ENCODE results near the gene RAB40B.

Gene RAB40B

GRCh38 chr17:82613283-82614094 is 85.0 kb downstream of the RAB40B start:
- Histone ChIP-seq H3K4me3 (ENCODE audit: insufficient read depth, low read depth, low read length) (no peak overlapping the region), H3K4me1 (ENCODE audit: control insufficient read depth, insufficient read depth, low read length) (no peaks in the 10 kb centered on the region), H3K9me3 (ENCODE audit: control insufficient read depth, low read length) (no peaks in the 10 kb centered on the region), H3K27me3 (ENCODE audit: control insufficient read depth, insufficient read depth, low read length, poor library complexity, severe bottlenecking) (no peaks in the 10 kb centered on the region), H3K36me3 (ENCODE audit: control insufficient read depth, insufficient read depth, low read length) (peaks cover 33% of the 10 kb centered on the region), H3K27ac (ENCODE audit: insufficient read depth, low read depth, low read length, poor library complexity, severe bottlenecking) (no peak overlapping the region)
- 95% methylated on average over 37 of the region's 37 CpGs for WGBS, 2 experiments

DNA sequence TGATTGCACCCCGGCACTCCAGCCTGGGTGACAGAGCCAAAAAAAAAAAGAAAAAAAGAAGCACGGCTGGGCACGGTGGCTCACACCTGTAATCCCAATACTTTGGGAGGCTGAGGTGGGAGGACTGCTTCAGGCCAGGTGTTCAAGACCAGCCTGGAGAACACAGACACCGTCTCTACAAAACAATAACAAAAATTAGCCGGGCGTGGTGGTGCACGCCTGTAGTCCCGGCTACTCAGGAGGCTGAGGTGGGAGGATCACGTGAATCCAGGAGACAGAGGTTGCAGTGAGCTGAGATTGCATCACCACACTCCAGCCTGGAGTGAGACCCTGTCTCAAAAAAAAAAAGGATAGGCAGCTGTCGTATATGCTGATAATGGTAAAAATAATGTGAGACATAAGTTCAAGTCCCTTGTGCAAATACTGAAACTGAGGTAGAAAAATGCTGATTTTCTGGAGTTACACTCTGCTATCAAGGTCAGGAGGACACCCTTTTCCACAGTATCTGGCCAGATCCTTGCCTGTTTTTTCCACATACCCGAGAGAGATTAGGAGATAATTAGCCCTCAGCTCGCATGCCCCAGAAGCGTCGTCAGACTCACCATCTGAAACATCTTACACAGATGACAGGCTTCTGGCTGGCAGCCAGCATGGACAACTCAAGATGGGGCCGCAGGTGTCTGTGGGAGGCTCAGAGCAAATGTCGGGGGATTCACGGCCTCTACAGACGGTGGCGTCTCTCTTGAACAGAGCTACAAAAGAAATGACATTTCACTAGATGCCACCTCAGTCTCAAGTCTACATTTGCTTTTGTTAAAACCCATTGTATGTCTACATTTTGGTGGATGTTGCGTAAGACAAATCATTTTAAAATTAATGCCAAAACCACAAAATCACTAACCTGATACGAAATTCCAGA is 87.1 kb downstream of the RAB40B start:
- H3K4me1 ChIP-seq (ENCODE audit: control insufficient read depth, insufficient read depth, low read length), result no peaks in the 10 kb centered on the region
- H3K9me3 ChIP-seq (ENCODE audit: control insufficient read depth, low read length), result no peaks in the 10 kb centered on the region
- H3K27ac ChIP-seq (ENCODE audit: insufficient read depth, low read depth, low read length, poor library complexity, severe bottlenecking), result no peak overlapping the region
- 89 to 90% methylated on average over 21 of the region's 21 CpGs for WGBS, 2 experiments
- H3K4me3 ChIP-seq (ENCODE audit: insufficient read depth, low read depth, low read length), result no peak overlapping the region
- H3K36me3 ChIP-seq (ENCODE audit: control insufficient read depth, insufficient read depth, low read length), result peaks cover 18% of the 10 kb centered on the region
- H3K27me3 ChIP-seq (ENCODE audit: control insufficient read depth, insufficient read depth, low read length, poor library complexity, severe bottlenecking), result no peaks in the 10 kb centered on the region

DNA sequence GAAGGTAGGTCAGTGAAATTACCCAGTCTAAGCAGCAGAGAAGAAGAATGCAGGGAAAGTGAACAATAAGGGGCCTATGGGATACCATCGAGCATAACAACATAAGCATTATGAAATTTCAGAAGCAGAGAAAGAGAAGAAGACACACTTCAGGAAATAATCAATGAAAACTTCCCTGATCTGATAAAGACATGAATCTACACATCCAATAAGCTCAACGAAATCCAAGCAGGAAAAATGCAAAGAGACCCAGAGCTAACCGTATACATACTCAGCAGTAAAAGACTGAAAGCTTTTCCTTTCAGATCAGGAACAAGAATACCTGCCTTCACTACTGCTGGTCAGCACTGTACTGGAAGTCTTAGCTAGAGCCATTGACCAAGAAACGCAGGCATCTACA is 88.8 kb downstream of the RAB40B start:
- WGBS, 2 experiments, result 91 to 92% methylated on average over 3 to 4 of the region's 4 CpGs
- no peaks in the 10 kb centered on the region for H3K9me3 ChIP-seq (ENCODE audit: control insufficient read depth, low read length)
- H3K36me3 ChIP-seq (ENCODE audit: control insufficient read depth, insufficient read depth, low read length), result peaks cover 17% of the 10 kb centered on the region

GRCh38 chr17:82608816-82609215 is 89.7 kb downstream of the RAB40B start:
- H3K27ac ChIP-seq (ENCODE audit: insufficient read depth, low read depth, low read length, poor library complexity, severe bottlenecking), result no peak overlapping the region
- H3K36me3 ChIP-seq (ENCODE audit: control insufficient read depth, insufficient read depth, low read length), result peaks cover 22% of the 10 kb centered on the region
- WGBS, 2 experiments, result 74 to 75% methylated on average over 5 of the region's 5 CpGs
- H3K27me3 ChIP-seq (ENCODE audit: control insufficient read depth, insufficient read depth, low read length, poor library complexity, severe bottlenecking), result no peaks in the 10 kb centered on the region
- no peak overlapping the region for H3K4me3 ChIP-seq (ENCODE audit: insufficient read depth, low read depth, low read length)
- no peaks in the 10 kb centered on the region for H3K9me3 ChIP-seq (ENCODE audit: control insufficient read depth, low read length)
- H3K4me1 ChIP-seq (ENCODE audit: control insufficient read depth, insufficient read depth, low read length), result no peaks in the 10 kb centered on the region

More for the DNA sequence above, 88.8 kb downstream of the RAB40B start:
- H3K27ac ChIP-seq (ENCODE audit: insufficient read depth, low read depth, low read length, poor library complexity, severe bottlenecking), result no peak overlapping the region
- H3K4me1 ChIP-seq (ENCODE audit: control insufficient read depth, insufficient read depth, low read length), result no peaks in the 10 kb centered on the region
- H3K4me3 ChIP-seq (ENCODE audit: insufficient read depth, low read depth, low read length), result no peak overlapping the region
- H3K27me3 ChIP-seq (ENCODE audit: control insufficient read depth, insufficient read depth, low read length, poor library complexity, severe bottlenecking), result no peaks in the 10 kb centered on the region

DNA sequence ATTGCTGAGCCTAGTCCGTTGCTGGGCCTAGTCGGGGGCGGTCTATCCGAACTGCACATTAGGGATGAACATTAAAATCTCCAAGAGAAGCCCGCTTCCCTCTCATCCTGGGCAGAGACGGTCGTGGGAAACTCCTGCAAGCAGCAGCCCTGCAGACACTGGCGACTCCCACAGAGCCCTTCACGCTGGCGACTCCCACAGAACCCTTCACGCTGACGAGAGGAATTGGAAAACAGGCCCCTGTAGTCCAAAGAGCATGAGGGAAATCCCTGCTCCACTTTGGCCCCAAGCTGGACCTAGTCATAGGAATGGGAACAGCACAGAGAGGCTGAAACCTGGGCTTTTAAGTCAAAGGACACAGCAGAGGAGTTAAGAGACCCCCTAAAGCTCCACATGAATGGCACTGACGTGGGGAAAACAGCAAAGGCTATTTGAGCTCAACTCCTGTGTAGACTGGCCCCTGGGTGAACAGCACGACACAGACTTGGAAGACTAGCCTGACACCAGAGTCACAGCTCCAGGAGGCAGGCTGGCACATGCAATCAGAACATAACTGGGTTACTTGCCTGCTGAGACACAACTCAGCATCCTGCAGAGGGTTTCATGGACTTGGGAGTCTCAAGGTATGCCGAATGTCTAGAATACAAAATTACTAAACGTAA is 92.4 kb downstream of the RAB40B start:
- Histone ChIP-seq H3K27me3 (ENCODE audit: control insufficient read depth, insufficient read depth, low read length, poor library complexity, severe bottlenecking) (no peaks in the 10 kb centered on the region), H3K9me3 (ENCODE audit: control insufficient read depth, low read length) (no peaks in the 10 kb centered on the region), H3K36me3 (ENCODE audit: control insufficient read depth, insufficient read depth, low read length) (peaks cover 40% of the 10 kb centered on the region), H3K4me1 (ENCODE audit: control insufficient read depth, insufficient read depth, low read length) (no peaks in the 10 kb centered on the region), H3K4me3 (ENCODE audit: insufficient read depth, low read depth, low read length) (no peak overlapping the region), H3K27ac (ENCODE audit: insufficient read depth, low read depth, low read length, poor library complexity, severe bottlenecking) (no peak overlapping the region)
- WGBS, 2 experiments, result 88 to 90% methylated on average over 16 of the region's 16 CpGs

Measured in ectodermal cell (in vitro differentiated cells).